Stimulated activated CD8-positive, alpha-beta memory T cell treated with anti-CD3 and anti-CD28 coated beads, Interleukin-12 subunit alpha, Interleukin-12 subunit beta, amount 100 ng/mL, for 24 hours (primary cell): ENCODE data around the gene MAB21L3.

ENCODE experiments used
- DNase-seq: peaks from one replicate; pipeline ENCODE4 v3.0.0-alpha.2; 2020; ENCODE audit errors: extremely low read depth

Gene MAB21L3

DNA sequence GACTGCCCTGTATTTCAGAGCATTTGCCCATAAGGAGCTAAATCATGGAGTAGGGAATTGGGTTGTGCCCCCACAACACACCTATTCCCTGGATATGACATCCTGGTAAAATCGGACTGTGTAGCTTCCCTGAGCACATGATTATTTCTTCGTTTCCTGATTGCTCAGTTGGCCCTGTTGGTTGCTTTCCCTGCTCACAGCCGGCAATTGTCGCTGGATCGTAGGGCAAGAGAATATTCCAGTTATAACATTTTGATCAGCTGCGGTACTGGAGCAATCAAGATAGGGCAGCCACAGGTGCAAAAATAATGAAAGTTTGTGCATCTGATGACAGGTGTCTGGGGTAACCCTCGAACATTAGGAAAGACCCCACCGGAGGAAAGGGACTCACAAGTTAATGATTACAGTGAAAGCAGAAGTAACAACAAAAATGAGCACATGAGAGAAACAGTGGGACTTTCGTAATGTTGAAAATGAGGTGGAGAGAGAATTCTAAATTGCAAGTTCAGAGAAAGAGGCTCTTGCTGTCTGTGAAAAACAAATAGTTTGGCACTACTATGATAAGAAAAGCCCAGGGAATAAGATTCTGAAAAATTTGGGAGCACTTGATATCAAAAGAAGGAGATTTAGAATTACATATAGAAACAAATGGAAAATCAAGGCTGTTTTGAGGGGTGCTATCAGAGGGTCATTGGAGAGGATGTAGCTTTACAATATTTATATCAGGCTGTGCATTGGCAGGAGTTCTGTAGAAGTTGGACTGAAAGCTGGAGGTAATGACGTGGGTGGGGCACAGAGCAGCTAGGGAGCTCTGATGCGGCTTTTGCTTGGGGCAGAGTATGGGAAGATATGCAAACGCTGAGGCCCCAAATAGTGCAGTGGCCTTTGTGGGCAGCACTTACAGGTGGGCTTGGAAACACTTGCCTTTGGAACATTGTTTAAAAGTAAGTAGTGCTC is at the start of gene MAB21L3:
MAB21L3 (plus strand) TSS at position 833 of the 957 bp plus-strand sequence. CDS start 1,217 bp downstream, outside the sequence.
- no peak for DNase-seq

DNA sequence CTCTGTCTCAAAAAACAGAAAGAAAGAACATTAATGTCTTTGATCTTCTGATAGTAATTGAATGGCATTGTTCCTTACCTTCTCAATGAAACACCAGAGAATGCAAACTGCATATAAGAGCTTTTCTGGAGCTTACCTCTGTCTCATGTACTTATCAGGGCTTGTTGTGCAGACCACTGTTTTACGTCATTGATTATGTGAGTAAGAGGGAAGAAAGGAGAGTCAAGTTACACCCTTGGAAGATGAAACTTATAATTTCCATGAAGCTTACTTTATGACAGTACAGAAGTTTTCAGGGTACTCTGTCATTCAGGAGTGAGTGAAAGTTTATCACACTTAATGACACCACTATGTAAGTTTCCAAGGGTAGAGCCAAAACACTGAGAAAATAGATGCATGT is 49.0 kb upstream of the MAB21L3 start:
- no peak for DNase-seq

DNA sequence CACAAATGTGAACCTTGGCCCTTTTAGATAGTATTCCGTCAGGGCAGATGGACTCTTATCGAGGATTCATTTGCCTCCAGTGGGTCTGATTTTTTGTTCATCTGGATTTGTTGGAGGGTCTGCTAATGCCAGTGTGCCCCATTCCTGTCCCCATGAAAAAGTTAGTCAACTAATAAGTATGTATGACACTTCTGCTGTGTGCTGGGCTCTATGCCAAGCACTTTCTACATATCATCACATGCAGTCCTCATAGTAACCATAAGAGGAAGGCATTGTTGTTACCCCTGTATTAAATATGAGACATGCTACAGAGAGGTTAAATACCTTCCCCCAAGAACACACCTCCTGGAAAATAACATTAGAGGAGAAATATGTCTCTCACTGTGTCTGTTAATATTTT is 46.6 kb upstream of the MAB21L3 start:
- no peak for DNase-seq

DNA sequence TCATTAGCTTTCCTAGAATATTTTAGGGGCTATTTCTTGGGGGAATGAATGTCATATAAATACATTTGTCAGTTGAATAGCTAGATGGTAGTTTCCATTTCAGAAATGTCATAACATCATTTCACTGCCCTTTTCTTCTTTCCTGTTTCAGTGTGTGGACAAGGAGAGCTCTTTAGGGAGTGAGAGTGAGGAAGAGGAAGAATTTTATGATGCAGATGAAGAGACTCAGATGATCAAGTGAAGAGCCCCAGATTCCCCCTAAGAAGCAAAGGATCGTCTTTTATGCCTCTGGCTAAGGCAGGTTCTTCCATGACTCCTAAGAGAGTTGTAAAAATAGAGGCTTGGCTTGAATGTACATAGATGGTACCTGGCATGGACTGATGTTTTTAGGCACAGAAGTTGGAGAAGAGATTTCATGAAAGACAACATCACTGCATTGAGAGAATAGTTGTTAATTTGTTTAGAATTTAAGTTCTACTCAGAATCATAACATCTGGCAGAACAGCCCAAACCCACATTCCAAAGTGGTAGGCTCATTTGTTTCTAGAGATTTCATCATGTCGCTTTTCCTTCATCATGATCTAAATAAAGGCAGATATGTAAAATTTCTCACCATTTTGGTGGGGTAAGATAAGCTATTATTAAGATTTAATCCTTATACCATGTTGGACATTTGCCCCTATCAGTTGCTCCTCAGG is 44.2 kb upstream of the MAB21L3 start:
- DNase-seq: no peak

DNA sequence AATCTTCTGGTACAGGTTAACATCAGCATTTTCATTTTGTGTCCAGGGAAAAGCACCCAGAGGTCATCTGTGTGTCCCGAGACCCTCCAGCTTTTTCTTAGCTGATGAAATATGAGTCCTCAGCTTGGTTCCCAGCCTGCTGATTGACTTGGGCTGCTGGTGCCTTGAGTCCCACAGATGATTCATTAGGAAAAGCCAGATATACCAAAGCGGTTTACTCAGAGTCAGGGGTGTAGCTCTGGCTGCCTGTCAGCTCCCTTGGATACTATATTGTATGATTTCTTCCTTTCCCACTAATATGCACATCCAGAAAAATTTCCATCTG is 43.7 kb upstream of the MAB21L3 start:
- DNase-seq: no peak

DNA sequence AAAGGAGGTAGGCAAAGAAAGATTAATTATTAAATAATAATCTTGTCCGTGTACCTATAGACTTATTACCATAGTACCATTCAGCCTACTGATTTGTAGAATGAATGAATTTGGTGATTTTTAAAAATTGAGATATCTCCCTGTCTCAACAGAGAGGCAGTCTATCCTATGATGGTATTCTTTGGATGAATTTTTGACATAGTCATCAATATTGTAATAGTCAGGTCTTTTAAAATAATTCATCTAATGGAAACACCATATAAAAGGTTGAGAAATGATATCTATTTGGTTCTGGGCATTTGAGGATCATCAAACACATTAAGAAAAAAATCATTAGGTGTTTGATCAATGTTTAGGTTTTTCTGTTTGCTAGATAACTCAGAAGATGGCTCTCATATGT is 35.6 kb upstream of the MAB21L3 start:
- DNase-seq: no peak

DNA sequence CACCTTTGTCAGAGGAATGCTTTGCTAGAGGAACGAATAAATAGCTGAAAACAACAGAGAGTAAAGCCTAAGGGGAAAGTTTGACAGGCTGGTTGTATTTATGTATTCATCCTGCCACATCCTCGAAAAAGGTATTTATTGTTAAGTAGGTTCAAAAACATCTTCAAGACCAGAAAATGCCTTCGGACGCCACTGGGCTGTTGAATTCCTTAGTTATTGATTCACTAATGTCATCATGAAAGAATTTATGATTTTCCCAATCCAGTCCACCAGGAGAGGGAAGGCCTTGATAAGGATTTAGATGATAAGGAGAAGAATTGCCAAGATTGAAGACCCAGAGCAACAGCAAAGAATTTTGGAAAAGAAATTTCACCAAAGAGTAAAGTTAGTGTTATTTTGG is 35.2 kb upstream of the MAB21L3 start:
- no peak for DNase-seq

DNA sequence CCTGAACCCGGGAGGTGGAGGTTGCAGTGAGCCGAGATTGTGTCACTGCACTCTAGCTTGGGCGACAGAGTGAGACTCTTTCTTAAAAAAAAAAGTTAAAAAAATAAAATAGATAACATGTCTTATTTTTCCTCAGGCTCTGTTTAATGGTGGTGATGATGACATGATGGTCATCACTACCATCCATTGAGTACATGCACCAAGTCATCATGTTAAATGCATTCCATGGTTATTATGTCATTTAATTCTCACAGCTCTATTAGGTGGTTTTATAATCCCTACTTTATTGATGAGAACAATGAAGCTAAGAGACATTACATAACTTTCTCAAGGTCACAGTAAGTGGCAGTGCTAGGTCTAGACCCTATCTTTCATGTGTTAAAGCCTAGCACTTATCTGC is 34.4 kb upstream of the MAB21L3 start:
- DNase-seq: no peak

DNA sequence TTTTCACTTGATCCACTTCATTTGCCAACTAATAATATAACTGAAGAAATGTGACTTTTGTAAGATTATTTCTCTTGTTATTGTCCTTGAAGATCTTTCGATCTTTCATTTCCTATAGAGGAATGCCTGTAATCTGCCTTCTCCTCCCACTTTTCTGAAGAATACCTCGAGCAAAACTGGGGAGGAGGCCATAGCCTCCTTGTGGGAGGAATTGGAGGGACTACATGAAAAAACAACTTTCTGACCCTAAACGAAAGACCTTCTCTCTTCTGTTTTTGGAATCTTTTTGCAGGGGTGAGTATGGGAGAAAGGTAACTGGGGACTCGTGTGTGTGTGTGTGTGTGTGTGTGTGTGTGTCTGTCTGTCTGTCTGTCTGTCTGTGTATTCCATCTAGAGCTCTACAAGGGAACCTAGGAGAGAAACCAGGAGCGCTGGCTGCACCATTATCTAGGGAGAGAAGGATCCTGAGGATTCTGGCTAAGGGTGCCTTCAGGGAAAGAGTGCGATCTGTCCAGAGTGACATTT is 32.4 kb upstream of the MAB21L3 start:
- no peak for DNase-seq

DNA sequence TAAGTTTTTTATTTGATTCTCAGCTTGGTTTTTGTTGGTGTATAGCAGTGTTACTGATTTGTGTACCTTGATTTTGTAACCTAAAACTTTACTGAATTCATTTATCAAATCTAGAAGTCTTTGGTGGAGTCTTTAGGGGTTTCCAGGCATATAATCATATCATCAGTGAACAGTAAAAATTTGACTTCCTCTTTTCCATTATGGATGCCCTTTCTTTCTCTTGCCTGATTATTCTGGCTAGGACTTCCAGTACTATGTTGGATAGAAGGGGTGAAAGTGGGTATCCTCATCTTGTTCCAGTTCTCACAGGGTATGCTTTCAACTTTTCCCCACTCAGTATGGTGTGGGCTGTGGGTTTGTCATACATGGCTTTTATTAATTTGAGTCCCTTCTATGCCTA is 23.6 kb upstream of the MAB21L3 start:
- DNase-seq: no peak

DNA sequence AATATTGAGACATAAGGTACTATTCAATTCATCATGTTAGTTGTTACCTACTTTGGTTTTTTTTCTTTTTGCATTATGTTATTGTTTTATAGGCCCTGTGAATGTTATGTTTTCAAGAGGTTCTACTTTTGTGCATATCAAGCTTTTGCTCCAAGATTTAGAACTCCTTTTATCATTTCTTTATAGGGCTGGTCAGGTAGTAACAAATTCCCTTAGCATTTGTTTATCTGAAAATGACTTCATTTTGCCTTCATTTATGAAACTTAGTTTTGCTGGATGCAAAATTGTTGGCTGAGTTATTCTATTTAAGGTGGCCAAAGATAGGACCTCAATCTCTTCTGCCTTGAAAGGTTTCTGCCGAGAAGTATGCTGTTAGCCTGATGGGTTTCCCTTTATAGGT is 21.3 kb upstream of the MAB21L3 start:
- no peak for DNase-seq

DNA sequence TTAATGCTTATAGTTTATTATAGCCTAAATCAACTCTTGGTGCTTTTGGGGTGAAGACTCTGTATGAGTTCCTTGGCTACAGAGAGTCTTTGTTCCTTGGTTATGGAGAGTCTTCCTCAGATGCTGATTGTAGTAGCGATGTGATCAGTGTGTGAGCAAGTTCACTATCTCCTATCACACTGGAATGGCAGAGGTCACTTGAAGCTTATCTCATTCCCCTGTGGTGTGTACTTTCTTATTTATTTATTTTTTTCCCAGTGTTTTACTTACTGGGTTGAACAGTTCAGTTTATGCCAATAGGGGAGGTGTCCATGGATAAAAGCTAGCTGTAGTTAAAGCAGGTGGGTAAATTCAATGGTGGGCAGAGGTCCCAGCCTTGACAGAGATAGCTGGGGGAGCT is 20.1 kb upstream of the MAB21L3 start:
- no peak for DNase-seq

DNA sequence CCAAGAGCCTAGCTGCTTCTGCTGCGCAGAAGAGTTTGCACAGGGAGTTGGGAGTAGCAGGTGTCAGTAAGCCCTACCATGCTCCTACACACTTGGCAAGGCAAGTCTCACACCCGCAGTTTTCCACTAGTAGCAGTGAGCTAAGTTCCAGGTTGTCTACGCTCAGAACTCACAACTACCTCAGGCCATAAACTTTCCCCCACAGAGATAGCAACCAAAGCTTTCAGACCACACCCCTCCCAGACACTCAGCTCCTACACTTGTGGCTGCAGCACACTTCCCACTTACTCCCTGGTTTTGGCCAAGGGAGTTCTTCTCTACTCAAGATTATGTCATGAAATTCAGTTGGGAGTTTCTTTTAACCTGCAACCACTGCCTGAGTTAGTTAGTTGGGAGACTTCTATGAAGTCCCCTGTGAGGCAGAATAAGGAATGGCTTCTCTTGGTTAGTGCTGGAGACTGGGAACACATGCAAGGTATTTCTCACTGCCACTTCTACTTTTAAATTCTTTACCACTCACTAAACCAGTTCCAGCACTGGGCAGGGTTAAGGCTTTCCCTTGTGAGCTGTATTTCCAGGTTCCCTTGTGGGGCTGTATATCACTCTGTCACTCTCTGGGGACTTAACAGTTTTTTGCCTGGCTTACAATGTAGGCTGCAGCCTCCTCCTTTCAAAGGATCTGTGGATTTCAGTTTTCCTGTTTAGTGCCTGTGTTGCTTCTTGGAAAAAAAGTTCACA is 18.3 kb upstream of the MAB21L3 start:
- DNase-seq: no peak

DNA sequence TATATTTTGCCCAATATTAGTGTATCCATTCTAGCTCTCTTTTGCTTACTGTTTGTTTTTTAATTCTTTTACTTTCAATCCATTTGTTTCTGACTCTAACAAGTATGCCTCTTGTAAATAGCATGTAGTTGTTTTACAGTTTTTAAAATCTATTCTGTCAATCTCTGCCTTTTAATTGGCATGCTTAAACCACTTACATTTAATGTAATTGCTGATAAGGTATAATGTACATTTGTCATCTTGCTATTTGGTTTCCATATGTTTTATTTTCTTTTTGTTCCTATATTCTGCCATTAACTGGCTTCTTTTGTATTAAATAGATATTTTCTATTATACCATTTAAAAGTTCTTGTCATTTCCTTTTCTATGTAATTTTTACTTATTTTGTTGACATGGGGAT is 16.2 kb upstream of the MAB21L3 start:
- DNase-seq: no peak

DNA sequence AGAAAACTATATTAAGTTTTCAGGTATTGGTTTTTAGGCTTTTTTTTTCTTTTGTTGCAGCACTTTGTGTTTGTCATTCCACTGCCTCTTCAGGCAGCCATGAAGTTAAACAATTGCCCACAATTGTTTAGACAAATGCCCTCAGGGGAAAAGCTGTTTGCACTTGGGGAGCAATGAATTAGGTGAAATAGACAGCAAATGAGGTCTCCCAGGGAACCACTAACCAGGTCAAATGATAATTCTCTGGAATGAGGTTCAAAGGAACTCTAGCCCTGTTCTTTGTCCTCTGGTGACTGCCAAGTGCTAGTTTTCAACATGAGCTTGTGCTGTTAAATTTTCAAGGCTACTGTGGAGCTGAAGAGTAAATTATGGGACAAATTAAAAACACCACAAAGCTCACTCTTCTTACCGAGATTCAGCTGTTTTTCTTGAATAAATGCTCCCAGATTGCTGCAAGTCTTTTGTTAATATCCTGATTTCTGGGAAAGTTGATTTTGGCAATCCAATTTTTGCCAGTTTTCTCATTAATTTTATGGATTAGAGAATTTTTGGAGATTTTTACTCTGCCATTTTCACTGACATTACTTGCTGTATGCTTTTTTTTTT is 15.1 kb upstream of the MAB21L3 start:
- DNase-seq: no peak

DNA sequence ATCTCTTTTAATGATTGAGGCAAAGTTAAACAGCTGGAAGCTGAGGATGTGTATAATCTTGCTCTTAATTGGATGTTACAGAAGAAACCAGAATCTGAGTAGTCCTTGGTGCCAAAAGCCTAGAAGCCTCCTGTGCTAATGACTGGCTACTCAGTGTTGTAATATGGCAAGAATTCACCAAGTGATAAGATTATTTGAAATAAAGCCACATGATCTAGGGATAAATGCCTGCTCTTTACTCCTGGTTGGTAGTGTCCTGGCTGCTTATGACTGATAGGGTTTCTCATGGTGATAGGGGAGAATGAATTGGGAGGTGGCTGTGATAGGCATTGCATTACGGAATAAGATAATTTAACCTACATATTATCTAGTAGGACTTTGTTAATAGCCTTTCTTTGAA is 13.6 kb upstream of the MAB21L3 start:
- no peak for DNase-seq

DNA sequence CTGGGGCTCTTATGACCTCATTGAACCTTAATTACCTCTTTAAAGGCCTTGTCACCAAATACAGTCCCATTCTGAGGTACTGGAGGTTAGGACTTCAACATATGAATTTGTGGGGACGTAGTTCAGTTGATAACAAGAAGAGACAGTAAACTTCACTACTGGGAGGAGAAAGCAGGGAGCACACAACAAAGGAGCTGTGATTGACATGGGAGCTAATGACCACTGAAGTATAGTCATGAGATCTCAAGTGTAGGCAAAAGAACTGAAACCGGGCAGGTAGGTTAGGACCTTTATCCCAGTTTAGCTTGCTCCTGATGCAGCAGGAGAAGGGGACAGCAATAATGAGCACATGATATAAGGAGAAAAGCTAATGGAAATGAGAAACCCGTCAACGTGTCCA is 11.8 kb upstream of the MAB21L3 start:
- no peak for DNase-seq

DNA sequence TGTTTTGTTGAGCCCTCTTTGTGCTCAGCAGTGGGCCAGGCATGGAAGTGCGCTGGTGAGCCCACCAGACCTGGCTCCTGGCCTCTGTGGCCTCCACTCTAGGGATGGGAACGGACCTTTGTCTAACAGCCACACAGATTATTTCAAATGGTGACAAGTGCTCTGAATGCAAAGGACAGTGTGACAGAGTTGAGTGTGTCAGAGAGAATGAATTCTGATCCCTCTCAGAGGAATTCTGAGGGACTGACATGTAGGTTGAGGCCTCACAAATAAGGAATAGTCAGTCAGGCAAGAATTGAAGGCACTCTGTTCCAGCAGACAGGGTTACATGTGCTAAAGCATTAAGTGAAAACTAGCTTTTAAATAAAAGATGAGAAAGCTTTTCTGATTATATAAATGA is 11.3 kb upstream of the MAB21L3 start:
- no peak for DNase-seq

DNA sequence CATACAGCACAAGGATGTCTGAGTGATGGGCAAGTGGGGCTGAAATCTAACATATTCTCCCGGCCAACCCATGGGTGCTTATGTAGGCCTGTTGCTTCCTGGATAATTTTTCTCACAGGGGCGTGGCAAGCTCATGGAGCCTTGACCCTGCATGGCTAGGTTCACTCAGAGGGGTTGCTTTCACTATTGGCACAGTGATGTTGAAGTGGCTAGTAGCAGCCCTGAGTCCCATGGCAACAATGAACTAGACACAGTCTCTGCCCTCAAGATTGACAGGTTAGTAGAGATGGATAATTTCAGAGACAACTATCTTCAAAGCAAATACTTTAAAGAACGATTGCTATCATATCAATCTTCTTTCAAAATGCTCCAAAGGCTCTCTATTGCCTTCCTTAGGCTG is 6.5 kb upstream of the MAB21L3 start:
- DNase-seq: no peak

DNA sequence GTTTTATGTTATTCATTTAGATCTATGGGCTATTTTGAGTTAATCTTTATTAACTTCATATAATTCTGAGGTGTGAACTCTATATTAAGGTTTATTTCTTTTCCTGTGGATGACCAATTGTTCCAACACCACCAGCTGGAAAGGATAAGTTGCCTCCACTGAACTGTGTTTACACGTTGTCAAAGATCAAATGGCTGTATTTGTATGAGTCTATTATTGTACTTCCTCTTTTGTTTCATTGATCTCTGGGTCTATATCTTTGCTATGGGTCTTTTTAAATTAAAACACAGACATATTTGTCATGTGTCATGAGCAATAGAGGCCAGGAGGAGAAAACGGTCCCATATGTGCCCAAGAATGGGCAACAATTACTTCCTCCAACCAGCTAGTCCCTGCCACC is 5.2 kb upstream of the MAB21L3 start:
- no peak for DNase-seq

DNA sequence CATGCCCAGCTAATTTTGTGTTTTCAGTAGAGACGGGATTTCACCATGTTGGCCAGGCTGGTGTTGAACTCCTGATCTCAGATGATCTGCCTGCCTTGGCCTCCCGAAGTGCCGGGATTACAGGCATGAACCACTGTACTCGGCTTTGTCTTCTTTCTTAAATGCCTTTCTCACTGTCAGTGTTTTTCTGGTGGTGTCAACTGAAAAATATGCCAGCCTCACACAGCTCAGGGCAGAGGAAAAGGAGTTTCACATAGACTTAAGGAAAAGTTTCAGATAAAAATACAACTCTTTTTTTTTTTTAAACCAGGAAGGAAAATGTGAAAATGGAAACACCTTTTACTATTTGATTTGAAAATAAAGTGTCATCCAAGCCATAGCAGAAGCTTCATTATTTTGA is 4.6 kb upstream of the MAB21L3 start:
- no peak for DNase-seq

DNA sequence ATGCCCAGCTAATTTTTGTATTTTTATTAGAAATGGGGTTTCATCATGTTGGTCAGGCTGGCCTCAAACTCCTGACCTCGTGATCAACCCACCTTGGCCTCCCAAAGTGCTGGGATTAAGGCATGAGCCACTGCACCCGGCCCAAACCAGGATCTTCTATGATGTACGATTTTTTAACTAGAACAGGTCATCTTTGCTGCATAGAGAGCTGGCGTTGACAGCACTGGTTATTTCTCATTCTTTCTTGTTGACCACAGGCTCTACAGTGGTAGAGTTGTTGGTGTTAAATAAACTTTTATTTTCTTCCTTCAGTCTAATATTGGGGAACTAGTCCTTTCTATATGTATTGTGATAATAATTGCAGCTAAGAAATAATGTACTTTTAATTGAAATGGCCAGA is 3.8 kb upstream of the MAB21L3 start:
- no peak for DNase-seq
